Measurements from ENCODE around the gene TSLP.

TSLP gene

GRCh38 chr5:111113678-111114077 is 42.2 kb downstream of the TSLP start:
- H3K4me1 ChIP-seq (ENCODE audit: control insufficient read depth in 1 of 2, insufficient read depth in 1 of 2, low read depth in 1 of 2, low read length in 1 of 2), result peaks cover 9 to 15% of the 10 kb centered on the region in 2 experiments
- no peak overlapping the region for H3K27ac ChIP-seq
- no peak for TF ChIP-seq CTCF (IDR thresholded peaks at IDR 0.05)
- H3K36me3 ChIP-seq, result peaks cover 24% of the 10 kb centered on the region
- no peaks in the 10 kb centered on the region for H3K9me3 ChIP-seq
- no peaks in the 10 kb centered on the region for H3K27me3 ChIP-seq
- no peak overlapping the region for H3K4me3 ChIP-seq (ENCODE audit: low read depth in 1 of 2, low read length in 1 of 2)

GRCh38 chr5:111115229-111115628 is 43.7 kb downstream of the TSLP start:
- Histone ChIP-seq H3K9me3 (no peaks in the 10 kb centered on the region), H3K4me3 (ENCODE audit: low read depth in 1 of 2, low read length in 1 of 2) (no peak overlapping the region), H3K4me1 (ENCODE audit: control insufficient read depth in 1 of 2, insufficient read depth in 1 of 2, low read depth in 1 of 2, low read length in 1 of 2) (peaks cover 9 to 15% of the 10 kb centered on the region in 2 experiments), H3K27me3 (no peaks in the 10 kb centered on the region), H3K36me3 (peaks cover 25% of the 10 kb centered on the region), H3K27ac (no peak overlapping the region)
- TF ChIP-seq CTCF (IDR thresholded peaks at IDR 0.05), result no peak

GRCh38 chr5:111116550-111116949 is 45.0 kb downstream of the TSLP start:
- Histone ChIP-seq H3K9me3 (no peaks in the 10 kb centered on the region), H3K36me3 (peaks cover 29% of the 10 kb centered on the region), H3K4me3 (ENCODE audit: low read depth in 1 of 2, low read length in 1 of 2) (no peak overlapping the region), H3K27me3 (no peaks in the 10 kb centered on the region), H3K27ac (peak overlapping the region; percentile 28), H3K4me1 (ENCODE audit: control insufficient read depth in 1 of 2, insufficient read depth in 1 of 2, low read depth in 1 of 2, low read length in 1 of 2) (peaks cover 9 to 15% of the 10 kb centered on the region in 2 experiments)
- TF ChIP-seq CTCF (IDR thresholded peaks at IDR 0.05), result no peak

- peaks cover 35% of the 10 kb centered on the region for H3K36me3 ChIP-seq
- no peaks in the 10 kb centered on the region for H3K27me3 ChIP-seq
- H3K27ac ChIP-seq, result no peak overlapping the region
- no peak overlapping the region for H3K4me3 ChIP-seq (ENCODE audit: low read depth in 1 of 2, low read length in 1 of 2)
- H3K4me1 ChIP-seq (ENCODE audit: control insufficient read depth in 1 of 2, insufficient read depth in 1 of 2, low read depth in 1 of 2, low read length in 1 of 2), result peaks cover 9 to 15% of the 10 kb centered on the region in 2 experiments
- no peaks in the 10 kb centered on the region for H3K9me3 ChIP-seq
- no peak for TF ChIP-seq CTCF (IDR thresholded peaks at IDR 0.05)
These were observed 45.6 kb downstream of the TSLP start for GRCh38 chr5:111117136-111117535.

- Histone ChIP-seq H3K36me3 (peaks cover 39% of the 10 kb centered on the region), H3K9me3 (no peaks in the 10 kb centered on the region), H3K27me3 (no peaks in the 10 kb centered on the region), H3K4me3 (ENCODE audit: low read depth in 1 of 2, low read length in 1 of 2) (no peak overlapping the region), H3K4me1 (ENCODE audit: control insufficient read depth in 1 of 2, insufficient read depth in 1 of 2, low read depth in 1 of 2, low read length in 1 of 2) (peaks cover 9 to 15% of the 10 kb centered on the region in 2 experiments), H3K27ac (no peak overlapping the region)
- no peak for TF ChIP-seq CTCF (IDR thresholded peaks at IDR 0.05)
These were observed 47.7 kb downstream of the TSLP start for GRCh38 chr5:111119221-111119620.

- no peak for TF ChIP-seq CTCF (IDR thresholded peaks at IDR 0.05)
These were observed 48.3 kb downstream of the TSLP start for GRCh38 chr5:111119856-111120255.

More at GRCh38 chr5:111119856-111120255, 48.3 kb downstream of the TSLP start:
- no peaks in the 10 kb centered on the region for H3K9me3 ChIP-seq
- H3K27me3 ChIP-seq, result no peaks in the 10 kb centered on the region
- H3K4me1 ChIP-seq (ENCODE audit: control insufficient read depth in 1 of 2, insufficient read depth in 1 of 2, low read depth in 1 of 2, low read length in 1 of 2), result peaks cover 9 to 15% of the 10 kb centered on the region in 2 experiments
- H3K4me3 ChIP-seq (ENCODE audit: low read depth in 1 of 2, low read length in 1 of 2), result no peak overlapping the region
- peaks cover 36% of the 10 kb centered on the region for H3K36me3 ChIP-seq
- no peak overlapping the region for H3K27ac ChIP-seq
